Kidney epithelial cell (primary cell): Measurements from ENCODE around the gene FANCC. TPM values are rescaled to one million over a fixed set of nuclear protein-coding genes. Genes with fewer than 3 reads are reported as not detected.
"Not testable (repeated sequence)": the region's sequence is repeated elsewhere in the genome, so short reads cannot be mapped to it uniquely, and the experiment has no call there.

ENCODE experiments used
- DNase-seq: peaks from one replicate; pipeline ENCODE4 v3.0.0-alpha.2; 2010; ENCODE audit warnings: low read depth
- H3K27me3 ChIP-seq: 2 replicates; pipeline ENCODE4 v1.6.0; 2011; ENCODE audit warnings: low read length; ENCODE audit not compliant: control insufficient read depth, insufficient read depth
- H3K36me3 ChIP-seq: 2 replicates; pipeline ENCODE4 v1.5.1; 2011; ENCODE audit warnings: low read length; ENCODE audit not compliant: control insufficient read depth, insufficient read depth
- H3K4me3 ChIP-seq: 2 replicates; pipeline ENCODE4 v1.5.1; 2011; ENCODE audit warnings: low read depth, mild to moderate bottlenecking, control low read depth, low read length
- total RNA-seq: library from RNA; depleted of rRNA; stranded (reverse); fragments of >200 nt; gene quantifications from 2 replicates; pipeline ENCODE4 v1.2.3, GENCODE V29; 2015
- TF ChIP-seq, protein P1 (sequence below): IDR thresholded peaks from 2 replicates; pipeline ENCODE4 v1.5.1; 2011; ENCODE audit warnings: mild to moderate bottlenecking, moderate library complexity, low read length, control low read depth, inconsistent platforms; ENCODE audit not compliant: insufficient read depth, poor library complexity, severe bottlenecking

The FANCC gene
- total RNA-seq, 1 donor from 2014 or later = 6.1 TPM

DNA sequence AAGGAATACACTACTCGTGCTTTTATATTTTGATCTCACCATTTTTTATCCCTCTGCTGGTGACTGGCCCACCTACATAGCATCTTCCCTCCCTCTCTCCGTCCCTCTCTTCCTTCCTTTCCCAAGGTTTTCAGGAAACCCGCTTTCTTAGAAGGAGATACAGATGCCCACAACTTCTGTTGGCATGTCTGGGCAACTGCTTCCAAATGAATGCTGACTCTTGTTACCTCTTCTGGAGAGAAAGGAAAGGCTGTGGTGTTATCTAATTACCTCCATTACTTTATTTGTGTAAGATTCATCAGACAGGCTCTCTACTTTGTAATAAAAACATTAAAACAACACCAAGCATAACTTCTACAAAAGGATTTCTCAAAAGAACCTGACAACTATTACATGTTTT is 20.2 kb downstream of the FANCC start:
- no peak for DNase-seq
- no peaks in the 10 kb centered on the region for H3K27me3 ChIP-seq
- TF ChIP-seq, protein P1, sequence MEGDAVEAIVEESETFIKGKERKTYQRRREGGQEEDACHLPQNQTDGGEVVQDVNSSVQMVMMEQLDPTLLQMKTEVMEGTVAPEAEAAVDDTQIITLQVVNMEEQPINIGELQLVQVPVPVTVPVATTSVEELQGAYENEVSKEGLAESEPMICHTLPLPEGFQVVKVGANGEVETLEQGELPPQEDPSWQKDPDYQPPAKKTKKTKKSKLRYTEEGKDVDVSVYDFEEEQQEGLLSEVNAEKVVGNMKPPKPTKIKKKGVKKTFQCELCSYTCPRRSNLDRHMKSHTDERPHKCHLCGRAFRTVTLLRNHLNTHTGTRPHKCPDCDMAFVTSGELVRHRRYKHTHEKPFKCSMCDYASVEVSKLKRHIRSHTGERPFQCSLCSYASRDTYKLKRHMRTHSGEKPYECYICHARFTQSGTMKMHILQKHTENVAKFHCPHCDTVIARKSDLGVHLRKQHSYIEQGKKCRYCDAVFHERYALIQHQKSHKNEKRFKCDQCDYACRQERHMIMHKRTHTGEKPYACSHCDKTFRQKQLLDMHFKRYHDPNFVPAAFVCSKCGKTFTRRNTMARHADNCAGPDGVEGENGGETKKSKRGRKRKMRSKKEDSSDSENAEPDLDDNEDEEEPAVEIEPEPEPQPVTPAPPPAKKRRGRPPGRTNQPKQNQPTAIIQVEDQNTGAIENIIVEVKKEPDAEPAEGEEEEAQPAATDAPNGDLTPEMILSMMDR = no peak
- H3K36me3 ChIP-seq = no peaks in the 10 kb centered on the region
- no peak overlapping the region for H3K4me3 ChIP-seq

DNA sequence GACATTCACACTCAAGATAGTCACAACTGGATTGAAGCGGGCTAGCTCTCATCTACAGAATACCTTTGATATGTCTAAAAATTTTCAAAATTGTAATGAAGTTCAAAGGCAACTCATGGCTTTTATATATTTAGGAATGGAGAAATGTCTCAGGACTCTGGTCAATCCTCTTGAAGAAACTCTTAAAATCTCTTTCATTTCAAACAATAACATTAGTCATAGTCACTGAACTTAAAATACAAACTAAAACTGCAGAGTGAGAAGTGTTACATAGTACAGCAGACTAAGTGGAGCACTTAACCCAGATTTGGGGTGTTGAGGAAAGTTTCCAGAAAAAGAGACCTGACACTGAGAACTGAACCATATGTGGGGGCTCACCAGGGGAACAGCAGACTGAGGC is 20.7 kb downstream of the FANCC start:
- Histone ChIP-seq H3K27me3 (no peaks in the 10 kb centered on the region), H3K36me3 (no peaks in the 10 kb centered on the region), H3K4me3 (no peak overlapping the region)
- DNase-seq = no peak
- TF ChIP-seq, protein P1 = no peak

DNA sequence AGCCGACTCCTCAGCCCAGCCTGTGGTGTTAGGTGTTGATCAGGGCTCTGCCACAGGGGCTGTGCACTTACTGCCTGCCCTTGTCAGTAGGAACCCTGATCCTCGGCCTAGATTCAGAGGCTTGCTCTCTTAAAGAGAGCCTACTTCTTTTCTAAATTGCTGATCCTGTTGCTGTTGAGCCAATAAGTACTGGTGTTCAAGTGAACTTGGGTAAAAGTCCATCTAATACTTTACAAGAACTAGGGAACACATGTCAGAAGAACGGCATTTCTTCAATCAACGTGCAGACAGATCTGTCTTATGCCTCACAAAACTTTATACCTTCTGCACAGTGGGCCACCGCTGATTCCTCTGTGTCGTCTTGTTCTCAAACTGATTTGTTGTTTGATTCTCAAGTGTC is 24.2 kb downstream of the FANCC start:
- H3K36me3 ChIP-seq, H3K27me3 ChIP-seq, H3K4me3 ChIP-seq, DNase-seq: not testable (repeated sequence)

DNA sequence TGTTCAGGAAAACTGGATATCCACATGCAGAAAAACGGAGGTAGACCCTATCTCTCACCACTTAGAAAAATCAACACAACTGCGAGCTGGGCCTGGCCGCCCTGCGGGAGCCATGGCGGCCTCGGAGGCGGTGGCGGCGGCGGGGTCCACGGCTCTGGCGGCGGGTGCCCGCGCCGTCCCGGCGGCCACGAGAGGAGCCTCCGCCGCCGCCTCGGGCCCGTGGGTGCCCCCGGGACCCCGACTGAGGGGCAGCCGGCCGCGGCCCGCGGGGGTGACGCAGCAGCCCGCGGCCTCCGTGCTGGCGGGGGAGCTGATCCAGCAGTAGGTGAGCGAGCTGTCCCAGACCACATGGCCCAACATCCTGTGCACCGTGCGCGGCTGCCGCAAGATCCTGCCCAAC is 25.3 kb downstream of the FANCC start:
- TF ChIP-seq, protein P1 = no peak
- Histone ChIP-seq H3K4me3 (no peak overlapping the region), H3K36me3 (no peaks in the 10 kb centered on the region), H3K27me3 (no peaks in the 10 kb centered on the region)
- no peak for DNase-seq

DNA sequence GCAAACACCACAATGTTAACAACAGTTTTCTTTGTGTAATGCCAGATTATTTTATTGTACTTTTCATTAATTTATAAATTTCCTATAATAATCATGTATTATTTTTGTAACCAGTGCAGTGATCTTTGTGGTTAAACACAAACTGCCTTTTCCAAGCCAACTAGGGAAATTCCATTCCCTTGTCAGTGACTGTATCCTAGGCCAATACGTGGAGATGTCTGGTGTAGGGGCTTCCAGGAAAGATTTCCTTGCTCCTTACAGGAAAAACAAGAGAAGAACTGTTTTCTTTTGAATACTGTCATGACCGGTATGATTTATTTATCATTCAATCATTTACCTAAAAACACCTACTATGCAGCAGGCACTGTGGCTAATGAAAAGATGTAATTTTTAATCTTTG is 31.4 kb downstream of the FANCC start:
- no peak for DNase-seq
- Histone ChIP-seq H3K4me3 (no peak overlapping the region), H3K36me3 (no peaks in the 10 kb centered on the region), H3K27me3 (no peaks in the 10 kb centered on the region)
- TF ChIP-seq, protein P1 = no peak

DNA sequence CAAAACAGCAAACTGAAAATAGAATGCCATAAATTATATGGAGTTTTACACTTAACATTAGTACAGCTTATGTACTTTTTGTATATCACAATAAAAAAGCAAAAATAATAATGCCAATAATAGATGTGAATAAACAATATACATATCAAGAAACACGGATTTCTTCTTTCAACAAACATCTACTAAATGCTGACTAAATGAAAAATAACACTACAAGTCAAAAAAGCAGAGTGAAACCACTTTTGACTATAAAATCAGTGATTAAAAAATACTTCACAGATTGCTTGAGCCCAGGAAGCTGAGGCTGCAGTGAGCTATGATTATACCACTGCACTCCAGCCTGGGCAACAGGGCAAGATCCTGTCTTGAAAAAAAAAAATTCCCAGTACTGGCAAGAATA is 32.2 kb downstream of the FANCC start:
- Histone ChIP-seq H3K4me3 (no peak overlapping the region), H3K36me3 (no peaks in the 10 kb centered on the region), H3K27me3 (no peaks in the 10 kb centered on the region)
- no peak for DNase-seq
- TF ChIP-seq, protein P1 = no peak
